ENCODE data around the gene LRRC34. TPM values are rescaled to one million over a fixed set of nuclear protein-coding genes. Genes with fewer than 3 reads are reported as not detected.

The LRRC34 gene
- total and polyA plus RNA-seq, 9 of the 15 experiments (the other 6 are each of a cell fraction or from before 2014, with no cell fraction given) = 0.17 to 0.30 TPM; not detected in 7

- TF ChIP-seq, protein P1, sequence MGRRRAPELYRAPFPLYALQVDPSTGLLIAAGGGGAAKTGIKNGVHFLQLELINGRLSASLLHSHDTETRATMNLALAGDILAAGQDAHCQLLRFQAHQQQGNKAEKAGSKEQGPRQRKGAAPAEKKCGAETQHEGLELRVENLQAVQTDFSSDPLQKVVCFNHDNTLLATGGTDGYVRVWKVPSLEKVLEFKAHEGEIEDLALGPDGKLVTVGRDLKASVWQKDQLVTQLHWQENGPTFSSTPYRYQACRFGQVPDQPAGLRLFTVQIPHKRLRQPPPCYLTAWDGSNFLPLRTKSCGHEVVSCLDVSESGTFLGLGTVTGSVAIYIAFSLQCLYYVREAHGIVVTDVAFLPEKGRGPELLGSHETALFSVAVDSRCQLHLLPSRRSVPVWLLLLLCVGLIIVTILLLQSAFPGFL (CRISPR knock-in tag; IDR thresholded peaks at IDR 0.05) = no peak
- TF ChIP-seq HBP1 (CRISPR knock-in tag; IDR thresholded peaks at IDR 0.05) (no peak), NUFIP1 (IDR thresholded peaks at IDR 0.05; ENCODE audit: partially characterized antibody) (no peak), SRSF9 (IDR thresholded peaks at IDR 0.05; ENCODE audit: borderline replicate concordance, low read depth, low read length) (no peak), PTTG1 (tag; IDR thresholded peaks at IDR 0.05; ENCODE audit: low read depth) (no peak), ZNF12 (CRISPR knock-in tag; IDR thresholded peaks at IDR 0.05) (no peak)
These were observed 22.8 kb upstream of the LRRC34 start (continued) for GRCh38 chr3:169835533-169835932.

DNA sequence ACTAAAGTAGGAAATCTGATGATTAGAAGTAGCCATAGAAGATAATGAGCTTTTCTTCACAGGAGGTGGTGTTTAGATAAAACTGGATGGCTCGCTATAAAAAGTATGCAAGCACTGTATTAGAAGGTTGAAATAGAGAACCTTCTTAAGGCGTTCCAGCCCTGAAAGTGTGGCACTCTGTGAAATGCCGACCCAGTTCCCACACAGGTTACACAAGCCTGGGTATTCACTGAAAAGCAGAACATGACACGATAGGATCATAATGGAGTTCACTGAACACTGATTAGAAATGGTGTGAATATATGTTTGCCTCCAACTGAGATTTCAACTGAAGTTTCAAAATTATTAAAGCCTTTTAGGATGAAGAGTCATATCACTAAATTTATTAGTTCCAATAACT, 15.0 kb upstream of the LRRC34 start:
- Histone ChIP-seq H2AFZ (ENCODE audit: low read depth, low read length) (no peak overlapping the region), H3K9me3 (replicated peaks; ENCODE audit: control insufficient read depth, insufficient read depth, low read depth, low read length) (no peaks in the 10 kb centered on the region), H3K4me3 (no peak overlapping the region), H3K27me3 (ENCODE audit: control insufficient read depth in 2 of 2, insufficient read depth in 2 of 2, low read length in 2 of 2) (peaks cover 2 to 5% of the 10 kb centered on the region in 2 experiments), H3K9me1 (ENCODE audit: control insufficient read depth, insufficient read depth, low read length) (no peaks in the 10 kb centered on the region), H3K27ac (ENCODE audit: extremely low read depth, low read depth, low read length) (no peak overlapping the region), H4K20me1 (replicated peaks; ENCODE audit: control insufficient read depth, insufficient read depth, low read length) (no peaks in the 10 kb centered on the region), H3K36me3 (ENCODE audit: control insufficient read depth, insufficient read depth, low read length) (no peaks in the 10 kb centered on the region), H3K79me2 (ENCODE audit: control insufficient read depth, insufficient read depth, low read length) (no peaks in the 10 kb centered on the region), H3K4me2 (ENCODE audit: insufficient read depth, low read length) (no peak overlapping the region), H3K4me1 (replicated peaks in 1 of 2; ENCODE audit: control insufficient read depth in 2 of 2, insufficient read depth in 2 of 2, low read length in 2 of 2) (peaks cover 0 to under 1% of the 10 kb centered on the region in 2 experiments; a peak in 1 of 5 replicates), H3K9ac (ENCODE audit: insufficient read depth in 1 of 2, low read depth in 2 of 2, low read length in 2 of 2) (no peak overlapping the region)
- FAIRE-seq (no peak), ATAC-seq (no peak), DNase-seq (ENCODE audit: extremely low read depth in 1 of 4, low spot score in 3 of 4) (no peak)
- in situ Hi-C loops (cut with MboI) (no loop called here), intact Hi-C loops (cut with micrococcal nuclease) (no loop called here)
- ChIA-PET POLR2A (no interaction called here), CTCF (ENCODE audit: low intra/inter-chr PET ratio) (no interaction called here)
- BruUV-seq (replicated peaks) = no TSS peak
- WGBS (ENCODE audit: insufficient coverage, low coverage, missing lambda C conversion rate) = 13% methylated on average over 4 of the region's 4 CpGs
- TF ChIP-seq ATF3 (IDR thresholded peaks at IDR 0.05) = no peak
- no peak for TF ChIP-seq ATF3 (CRISPR knock-in tag; conservative IDR thresholded peaks at IDR 0.05)
- TF ChIP-seq THRAP3 (IDR thresholded peaks at IDR 0.05; ENCODE audit: borderline replicate concordance) = no peak
- no peak for TF ChIP-seq HCFC1 (IDR thresholded peaks at IDR 0.05; ENCODE audit: low read depth, low read length)
- no peak for TF ChIP-seq SMAD2 (IDR thresholded peaks at IDR 0.05; ENCODE audit: low read depth, low read length)
- no peak for TF ChIP-seq E2F1 (CRISPR knock-in tag; IDR thresholded peaks at IDR 0.05)
- no peak for TF ChIP-seq ZBTB7A (IDR thresholded peaks at IDR 0.05; ENCODE audit: borderline replicate concordance, control insufficient read depth, low read depth, low read length)
- TF ChIP-seq PRPF4 (IDR thresholded peaks at IDR 0.05; ENCODE audit: insufficient read depth, low read depth, low read length, poor library complexity, severe bottlenecking) = no peak
- TF ChIP-seq SOX6 (IDR thresholded peaks at IDR 0.05) = no peak
- no peak for TF ChIP-seq ZNF584 (CRISPR knock-in tag; IDR thresholded peaks at IDR 0.05; ENCODE audit: low read depth)
- TF ChIP-seq ZNF408 (CRISPR knock-in tag; IDR thresholded peaks at IDR 0.05; ENCODE audit: low read depth) = no peak
- no peak for TF ChIP-seq LEF1 (IDR thresholded peaks at IDR 0.05)
- no peak for TF ChIP-seq ZNF695 (CRISPR knock-in tag; IDR thresholded peaks at IDR 0.05)
